Caki2 (cell line): ENCODE results near the gene POLR2A. TPM values are rescaled to one million over a fixed set of nuclear protein-coding genes. Genes with fewer than 3 reads are reported as not detected.

Source experiments
- DNase-seq: peaks from one replicate; pipeline ENCODE4 v3.0.0-alpha.2; 2015; ENCODE audit warnings: low read depth
- in situ Hi-C: cut with HindIII; loops from 2 replicates; pipeline ENCODE4 v1.10.0; 2016; ENCODE audit warnings: low sequenced_read_pairs, low pct_unique_long_range_greater_than_20kb, mixed read lengths
- total RNA-seq: library from RNA; depleted of rRNA; stranded (reverse); fragments of >200 nt; shearing (Covaris generic); gene quantifications from 2 replicates; pipeline ENCODE4 v1.2.3, GENCODE V29; 2014; ENCODE audit warnings: low replicate concordance

The POLR2A gene
- total RNA-seq, 1 experiment from 2014 or later: 10.9 TPM

- no peak for DNase-seq
- in situ Hi-C loops: no loop called here
Measured at GRCh38 chr17:7496470-7497183, 12.5 kb downstream of the POLR2A start.

- no peak for DNase-seq
- in situ Hi-C loops: no loop called here
Measured at GRCh38 chr17:7497228-7497627, 13.1 kb downstream of the POLR2A start.

GRCh38 chr17:7497636-7498035, 13.5 kb downstream of the POLR2A start:
- in situ Hi-C loops: no loop called here
- DNase-seq: no peak

- in situ Hi-C loops: no loop called here
- no peak for DNase-seq
Measured at GRCh38 chr17:7499161-7499560, 15.0 kb downstream of the POLR2A start.

DNA sequence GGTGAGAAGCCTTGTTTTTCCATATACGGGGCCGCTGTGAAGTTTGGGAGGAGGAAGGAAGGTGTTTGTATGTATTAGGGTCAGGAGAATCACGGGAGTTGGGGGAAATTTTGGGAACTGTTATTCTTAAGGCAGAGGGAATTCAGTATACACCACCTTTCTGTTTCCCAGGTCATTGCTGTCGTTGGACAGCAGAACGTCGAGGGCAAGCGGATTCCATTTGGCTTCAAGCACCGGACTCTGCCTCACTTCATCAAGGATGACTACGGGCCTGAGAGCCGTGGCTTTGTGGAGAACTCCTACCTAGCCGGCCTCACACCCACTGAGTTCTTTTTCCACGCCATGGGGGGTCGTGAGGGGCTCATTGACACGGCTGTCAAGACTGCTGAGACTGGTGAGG, 17.6 kb downstream of the POLR2A start:
- no peak for DNase-seq
- in situ Hi-C loops: no loop called here

- in situ Hi-C loops: no loop called here
- DNase-seq: no peak
Measured at GRCh38 chr17:7502171-7502847, 18.1 kb downstream of the POLR2A start.

- DNase-seq: no peak
- in situ Hi-C loops: no loop called here
Measured at GRCh38 chr17:7502987-7503386, 18.8 kb downstream of the POLR2A start.

GRCh38 chr17:7503521-7503920, 19.4 kb downstream of the POLR2A start:
- in situ Hi-C loops: no loop called here

DNA sequence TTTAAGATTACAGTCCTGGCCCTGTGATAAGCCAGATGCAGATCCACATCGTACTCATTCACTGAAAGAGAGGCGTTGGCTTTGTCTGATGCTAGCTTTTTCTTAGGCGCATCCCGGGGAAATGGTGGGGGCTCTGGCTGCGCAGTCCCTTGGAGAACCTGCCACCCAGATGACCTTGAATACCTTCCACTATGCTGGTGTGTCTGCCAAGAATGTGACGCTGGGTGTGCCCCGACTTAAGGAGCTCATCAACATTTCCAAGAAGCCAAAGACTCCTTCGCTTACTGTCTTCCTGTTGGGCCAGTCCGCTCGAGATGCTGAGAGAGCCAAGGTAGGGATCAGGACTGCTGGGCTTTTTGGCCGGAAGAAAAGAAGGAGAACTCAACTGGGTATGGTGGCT, 24.0 kb downstream of the POLR2A start:
- in situ Hi-C loops: no loop called here
- no peak for DNase-seq

More at GRCh38 chr17:7503521-7503920, 19.4 kb downstream of the POLR2A start:
- no peak for DNase-seq

- in situ Hi-C loops: no loop called here
- no peak for DNase-seq
Measured at GRCh38 chr17:7508846-7509245, 24.7 kb downstream of the POLR2A start.

DNA sequence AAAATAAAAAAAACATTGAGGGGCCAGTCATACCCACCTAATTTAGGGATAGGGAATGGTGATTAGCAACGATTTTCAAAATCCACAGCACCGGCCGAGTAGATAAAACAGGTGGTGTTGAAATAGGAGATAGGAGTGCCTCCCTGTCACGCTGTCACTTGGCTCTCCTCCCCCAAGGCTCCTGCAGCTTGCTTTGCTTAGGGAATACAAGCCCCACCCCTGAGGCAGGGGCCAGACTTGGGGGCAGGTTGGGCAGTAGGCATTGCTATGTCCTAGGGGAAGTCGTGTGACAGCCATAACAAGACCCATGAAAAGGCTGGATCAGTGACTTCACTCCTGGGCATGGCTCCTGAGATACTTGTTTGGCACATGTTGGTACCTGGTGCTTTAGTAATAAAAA, 25.8 kb downstream of the POLR2A start:
- in situ Hi-C loops: no loop called here
- no peak for DNase-seq

- DNase-seq: no peak
- in situ Hi-C loops: no loop called here
Measured at GRCh38 chr17:7511108-7511507, 26.9 kb downstream of the POLR2A start.

GRCh38 chr17:7512105-7512504, 27.9 kb downstream of the POLR2A start:
- no peak for DNase-seq
- in situ Hi-C loops: no loop called here

GRCh38 chr17:7512824-7513540, 28.8 kb downstream of the POLR2A start:
- in situ Hi-C loops: no loop called here
- no peak for DNase-seq

GRCh38 chr17:7513850-7514419, 29.8 kb downstream of the POLR2A start:
- in situ Hi-C loops: no loop called here

GRCh38 chr17:7515911-7516610, 31.9 kb downstream of the POLR2A start:
- in situ Hi-C loops: no loop called here
- no peak for DNase-seq

More at GRCh38 chr17:7513850-7514419, 29.8 kb downstream of the POLR2A start:
- no peak for DNase-seq

DNA sequence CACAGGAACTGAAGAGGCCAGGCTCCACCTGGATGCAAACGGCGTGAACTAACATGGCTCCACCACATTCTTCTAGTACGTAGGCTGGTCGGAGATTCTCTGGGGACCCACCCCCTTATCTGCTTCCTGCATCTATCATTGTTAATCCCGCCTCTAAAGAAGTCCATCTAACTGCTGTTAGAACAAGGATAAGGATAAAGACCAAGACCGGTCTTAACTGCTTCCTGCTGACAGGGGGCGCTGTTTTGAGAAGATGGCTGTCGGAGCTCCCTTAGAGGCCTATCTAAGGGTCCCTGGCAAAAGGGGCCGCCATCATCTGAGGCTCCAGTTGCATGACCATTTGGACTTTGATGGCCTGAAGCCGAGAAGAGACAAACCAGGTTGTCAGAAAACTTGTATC, 38.9 kb downstream of the POLR2A start:
- in situ Hi-C loops: no loop called here
- DNase-seq: no peak

GRCh38 chr17:7528842-7529241, 44.7 kb downstream of the POLR2A start:
- in situ Hi-C loops: no loop called here
- DNase-seq: no peak
